Skeletal muscle satellite cell (primary cell): ENCODE measurements around the gene CAND2.
"Not testable (repeated sequence)": the region's sequence is repeated elsewhere in the genome, so short reads cannot be mapped to it uniquely, and the experiment has no call there.

ENCODE experiments used
- H3K27me3 ChIP-seq: 2 replicates; pipeline ENCODE4 v1.7.0; 2013; ENCODE audit warnings: low read length; ENCODE audit not compliant: control insufficient read depth, insufficient read depth
- H3K36me3 ChIP-seq: 2 replicates; pipeline ENCODE4 v1.7.0; 2013; ENCODE audit warnings: mild to moderate bottlenecking, control low read depth, low read length; ENCODE audit not compliant: insufficient read depth
- H3K4me1 ChIP-seq: 2 replicates; pipeline ENCODE4 v1.7.0; 2013; ENCODE audit warnings: low read length; ENCODE audit not compliant: control insufficient read depth, insufficient read depth
- H3K4me2 ChIP-seq: 2 replicates; pipeline ENCODE4 v1.7.0; 2013; ENCODE audit warnings: mild to moderate bottlenecking, low read length
- H3K4me3 ChIP-seq: 2 replicates; pipeline ENCODE4 v1.7.0; 2013; ENCODE audit warnings: low read length
- H3K9ac ChIP-seq: 2 replicates; pipeline ENCODE4 v1.7.0; 2013; ENCODE audit warnings: mild to moderate bottlenecking, low read depth, low read length, moderate library complexity
- H3K9me3 ChIP-seq: replicated peaks from 2 replicates; pipeline ENCODE4 v1.7.0; 2013; ENCODE audit warnings: mild to moderate bottlenecking, control low read depth, low read length

The CAND2 gene

DNA sequence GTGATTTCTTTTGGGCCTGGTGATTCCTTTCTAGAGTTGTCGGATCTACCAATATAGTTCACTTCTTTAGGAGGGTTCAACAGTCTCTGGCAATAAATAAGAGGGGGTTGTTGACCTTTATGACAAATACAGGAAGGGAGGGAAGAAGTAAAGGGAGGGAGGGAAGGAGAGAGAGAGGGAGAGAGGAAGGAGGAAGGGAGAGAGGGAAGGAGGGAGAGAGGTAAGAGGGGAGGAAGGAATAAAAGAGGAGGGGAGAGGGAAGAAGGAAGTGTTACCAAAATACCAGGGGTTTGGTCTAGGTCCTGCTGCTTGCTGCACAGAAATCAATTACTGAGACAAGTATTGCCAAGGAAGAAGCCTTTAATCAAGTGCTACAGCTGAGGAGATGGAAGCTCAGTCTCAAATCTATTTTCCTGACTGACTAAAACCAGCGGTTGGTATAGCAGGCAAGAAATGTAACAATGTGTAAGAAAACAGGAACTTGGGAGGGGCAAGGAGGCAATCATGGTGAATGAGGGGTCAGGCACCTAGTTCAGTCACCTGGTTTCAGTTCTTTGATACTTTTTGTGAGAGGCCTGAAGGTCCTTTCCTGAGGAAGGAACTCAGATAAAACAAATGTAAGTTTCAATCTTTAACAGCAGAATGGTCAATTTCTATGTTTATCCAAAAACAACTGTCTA is 23.3 kb upstream of the CAND2 start:
- no peaks in the 10 kb centered on the region for H3K4me1 ChIP-seq
- no peak overlapping the region for H3K4me2 ChIP-seq
- no peaks in the 10 kb centered on the region for H3K9me3 ChIP-seq

DNA sequence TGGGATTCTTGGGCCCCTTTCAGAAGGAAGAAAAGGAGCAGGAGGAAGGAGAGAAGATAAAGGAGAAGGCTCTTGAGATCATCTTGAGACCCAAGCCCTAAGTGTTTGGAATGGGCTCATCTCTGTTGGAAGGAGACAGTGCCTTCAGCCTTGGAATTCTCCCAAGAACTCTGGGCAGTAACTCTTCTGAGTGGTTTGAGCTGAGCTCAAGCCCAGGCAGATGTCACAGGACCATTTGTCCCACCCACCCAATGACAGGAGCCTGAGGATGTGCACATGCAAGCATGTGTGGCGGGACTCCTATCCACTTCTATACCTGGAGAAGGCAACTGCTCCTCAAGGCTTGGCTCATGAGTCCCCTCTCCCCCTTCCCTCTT is 22.8 kb upstream of the CAND2 start:
- H3K4me2 ChIP-seq: no peak overlapping the region
- H3K4me3 ChIP-seq: no peak overlapping the region
- no peaks in the 10 kb centered on the region for H3K9me3 ChIP-seq
- no peak overlapping the region for H3K9ac ChIP-seq
- peaks cover 38% of the 10 kb centered on the region for H3K27me3 ChIP-seq
- no peaks in the 10 kb centered on the region for H3K4me1 ChIP-seq
- H3K36me3 ChIP-seq: no peaks in the 10 kb centered on the region

More for the DNA sequence above, 23.3 kb upstream of the CAND2 start:
- H3K9ac ChIP-seq: no peak overlapping the region
- no peaks in the 10 kb centered on the region for H3K36me3 ChIP-seq
- no peak overlapping the region for H3K4me3 ChIP-seq
- peaks cover 38% of the 10 kb centered on the region for H3K27me3 ChIP-seq

DNA sequence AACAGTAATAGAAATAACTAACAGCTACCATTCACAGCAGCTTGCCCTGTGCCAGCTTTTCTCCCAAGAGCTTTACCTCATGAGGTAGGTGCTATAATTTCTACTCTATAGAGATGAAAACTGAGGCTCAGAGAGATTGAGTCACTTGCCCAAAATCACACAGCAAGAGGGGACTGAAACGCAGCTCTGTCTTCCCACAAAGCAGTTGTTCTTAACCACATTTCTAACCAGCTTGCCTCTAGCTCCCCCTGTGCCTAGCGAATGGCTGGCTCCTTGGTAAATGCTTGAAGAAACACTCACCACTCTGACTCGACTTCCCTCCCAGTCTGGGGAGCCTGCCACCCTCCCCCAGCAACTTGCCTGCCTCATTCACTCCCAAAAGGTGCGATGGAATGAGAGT is 21.9 kb upstream of the CAND2 start:
- H3K4me3 ChIP-seq: no peak overlapping the region
- H3K27me3 ChIP-seq: peaks cover 38% of the 10 kb centered on the region
- no peaks in the 10 kb centered on the region for H3K36me3 ChIP-seq

DNA sequence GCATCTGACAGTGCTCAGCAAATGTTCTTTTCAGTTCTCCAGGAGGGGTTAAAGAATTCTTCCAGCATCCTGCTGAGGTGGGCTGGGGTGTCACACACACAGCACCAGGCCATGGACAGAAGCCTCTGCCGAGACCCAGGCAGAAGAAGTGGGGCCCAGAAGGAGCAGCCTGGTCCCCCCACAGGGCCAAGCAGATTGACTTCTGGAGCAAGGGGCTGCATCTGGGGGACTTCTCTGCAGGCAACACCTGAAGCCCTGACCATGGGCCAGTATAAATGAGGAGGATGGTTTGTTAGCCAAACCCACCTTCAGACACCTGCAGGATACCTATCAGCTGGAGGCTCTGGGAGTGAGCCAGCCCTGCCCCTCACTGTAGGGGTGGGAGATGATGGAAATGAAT is 21.3 kb upstream of the CAND2 start:
- H3K36me3 ChIP-seq: no peaks in the 10 kb centered on the region

More for the DNA sequence above, 21.9 kb upstream of the CAND2 start:
- no peaks in the 10 kb centered on the region for H3K9me3 ChIP-seq
- H3K4me2 ChIP-seq: no peak overlapping the region
- H3K9ac ChIP-seq: no peak overlapping the region
- H3K4me1 ChIP-seq: no peaks in the 10 kb centered on the region

DNA sequence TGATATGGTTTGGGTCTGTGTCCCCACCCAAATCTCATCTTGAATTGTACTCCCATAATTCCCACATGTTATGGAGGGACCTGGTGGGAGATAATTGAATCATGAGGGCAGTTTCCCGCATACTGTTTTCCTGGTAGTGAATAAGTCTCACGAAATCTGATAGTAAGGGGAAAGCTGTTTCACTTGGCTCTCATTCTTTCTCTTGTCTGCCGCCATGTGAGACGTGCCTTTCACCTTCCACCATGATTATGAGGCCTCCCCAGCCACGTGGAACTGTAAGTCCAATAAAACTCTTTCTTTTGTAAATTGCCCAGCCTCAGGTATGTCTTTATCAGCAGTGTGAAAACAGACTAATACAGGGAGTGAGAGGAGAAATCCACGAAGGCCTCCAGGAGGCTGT is 20.5 kb upstream of the CAND2 start:
- H3K36me3 ChIP-seq, H3K4me2 ChIP-seq, H3K4me1 ChIP-seq, H3K9ac ChIP-seq, H3K4me3 ChIP-seq, H3K9me3 ChIP-seq: not testable (repeated sequence)
- H3K27me3 ChIP-seq: peaks cover 48% of the 10 kb centered on the region

More for the DNA sequence above, 21.3 kb upstream of the CAND2 start:
- Histone ChIP-seq H3K4me3 (no peak overlapping the region), H3K27me3 (peaks cover 40% of the 10 kb centered on the region), H3K4me2 (no peak overlapping the region), H3K4me1 (no peaks in the 10 kb centered on the region), H3K9me3 (no peaks in the 10 kb centered on the region), H3K9ac (no peak overlapping the region)

DNA sequence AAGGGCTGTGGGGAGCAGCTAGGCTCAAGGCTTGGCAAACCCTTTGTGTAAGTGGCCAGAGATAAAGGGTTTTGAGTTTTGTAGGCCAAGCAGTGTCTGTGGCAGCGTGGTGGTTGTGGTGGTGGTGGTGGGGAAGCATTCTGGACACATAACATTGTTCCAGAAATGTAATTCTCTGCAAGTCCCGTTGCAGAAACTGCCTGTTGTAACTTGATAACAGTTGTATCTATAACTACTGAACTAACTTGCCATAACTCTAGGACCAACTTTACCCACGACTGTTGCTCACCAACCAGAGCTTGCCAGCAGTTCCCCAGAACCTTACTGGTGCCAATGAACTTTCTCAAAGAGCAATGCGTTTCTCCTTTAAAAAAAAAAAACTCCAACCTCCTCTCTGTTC is 19.3 kb upstream of the CAND2 start:
- Histone ChIP-seq H3K27me3 (peaks cover 52% of the 10 kb centered on the region), H3K4me1 (no peaks in the 10 kb centered on the region), H3K9me3 (no peaks in the 10 kb centered on the region), H3K9ac (no peak overlapping the region), H3K36me3 (no peaks in the 10 kb centered on the region), H3K4me3 (no peak overlapping the region), H3K4me2 (no peak overlapping the region)

DNA sequence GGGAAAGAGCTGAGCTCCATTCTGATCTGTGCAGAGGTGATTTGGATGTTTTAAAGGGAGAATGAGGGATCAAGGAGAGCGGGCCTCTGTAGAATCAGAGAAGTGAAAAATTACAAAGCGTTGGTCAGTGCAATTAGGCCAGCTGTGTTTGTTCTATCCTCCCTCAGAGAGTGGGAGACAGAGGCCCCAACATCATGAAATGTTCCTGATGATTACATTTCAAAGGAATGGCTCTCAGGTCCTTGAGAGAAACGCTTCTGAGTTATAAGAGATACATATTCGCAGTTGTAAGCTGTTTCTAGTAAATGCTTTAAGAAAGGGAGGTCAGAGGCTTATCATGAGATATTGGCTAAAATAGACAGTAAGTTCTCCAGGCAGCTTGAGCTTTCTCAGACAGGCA is 15.7 kb upstream of the CAND2 start:
- Histone ChIP-seq H3K36me3 (no peaks in the 10 kb centered on the region), H3K4me2 (no peak overlapping the region), H3K9ac (no peak overlapping the region), H3K9me3 (no peaks in the 10 kb centered on the region), H3K4me3 (no peak overlapping the region), H3K4me1 (no peaks in the 10 kb centered on the region), H3K27me3 (peaks cover 46% of the 10 kb centered on the region)

DNA sequence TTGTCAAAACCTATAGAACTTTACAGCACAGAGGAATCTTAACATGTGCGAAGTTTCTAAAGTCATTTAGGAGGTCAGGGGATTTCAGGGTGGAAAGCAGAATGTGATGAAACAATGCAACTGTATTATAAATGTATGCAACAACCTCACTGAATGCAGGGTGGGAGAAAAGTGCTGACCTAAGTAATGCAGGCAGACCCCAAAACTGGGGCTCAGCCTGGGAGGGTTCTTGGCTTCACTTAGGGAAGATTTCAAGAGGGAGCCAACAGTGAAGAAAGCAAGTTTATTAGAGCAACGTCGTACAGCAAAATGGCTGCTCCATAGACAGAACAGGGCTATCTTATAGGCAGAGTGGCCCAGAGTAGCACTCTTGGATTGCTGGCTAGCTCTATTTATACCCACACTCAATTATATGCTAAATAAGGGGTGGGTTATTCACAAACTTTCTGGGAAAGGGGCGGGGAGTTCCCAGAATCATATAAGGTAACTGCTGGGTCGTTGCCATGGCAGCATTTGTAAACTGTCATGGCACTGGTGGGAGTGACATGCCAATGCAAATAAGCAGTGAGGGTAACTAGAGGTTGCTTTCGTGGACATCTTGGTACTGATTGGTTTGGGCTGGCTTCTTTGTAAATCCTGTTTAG is 14.2 kb upstream of the CAND2 start:
- H3K27me3 ChIP-seq: peaks cover 40% of the 10 kb centered on the region
- H3K4me3 ChIP-seq: no peak overlapping the region
- no peak overlapping the region for H3K9ac ChIP-seq
- H3K36me3 ChIP-seq: no peaks in the 10 kb centered on the region
- H3K4me1 ChIP-seq: no peaks in the 10 kb centered on the region
- no peaks in the 10 kb centered on the region for H3K9me3 ChIP-seq
- H3K4me2 ChIP-seq: no peak overlapping the region

DNA sequence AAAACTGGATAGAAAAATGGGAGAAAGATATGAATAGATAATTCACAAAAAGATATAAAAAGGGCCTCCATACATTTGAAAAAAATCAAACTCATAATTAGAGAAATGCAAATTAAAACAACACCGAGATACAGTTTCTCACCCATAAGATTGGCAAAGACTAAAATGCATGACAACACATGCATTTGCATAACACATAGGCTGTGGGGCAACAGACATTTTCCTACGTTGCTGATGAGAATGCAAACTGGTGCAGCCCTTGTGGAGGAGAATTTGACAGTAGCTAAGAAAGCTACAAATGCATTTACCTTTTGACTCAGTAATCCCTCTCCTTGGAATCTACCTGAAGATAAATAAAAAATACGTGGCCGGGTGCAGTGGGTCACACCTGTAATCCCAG is 11.4 kb upstream of the CAND2 start:
- no peaks in the 10 kb centered on the region for H3K36me3 ChIP-seq
- peaks cover 38% of the 10 kb centered on the region for H3K27me3 ChIP-seq
- no peak overlapping the region for H3K4me2 ChIP-seq
- no peaks in the 10 kb centered on the region for H3K4me1 ChIP-seq
- no peak overlapping the region for H3K9ac ChIP-seq
- no peaks in the 10 kb centered on the region for H3K9me3 ChIP-seq
- H3K4me3 ChIP-seq: no peak overlapping the region

DNA sequence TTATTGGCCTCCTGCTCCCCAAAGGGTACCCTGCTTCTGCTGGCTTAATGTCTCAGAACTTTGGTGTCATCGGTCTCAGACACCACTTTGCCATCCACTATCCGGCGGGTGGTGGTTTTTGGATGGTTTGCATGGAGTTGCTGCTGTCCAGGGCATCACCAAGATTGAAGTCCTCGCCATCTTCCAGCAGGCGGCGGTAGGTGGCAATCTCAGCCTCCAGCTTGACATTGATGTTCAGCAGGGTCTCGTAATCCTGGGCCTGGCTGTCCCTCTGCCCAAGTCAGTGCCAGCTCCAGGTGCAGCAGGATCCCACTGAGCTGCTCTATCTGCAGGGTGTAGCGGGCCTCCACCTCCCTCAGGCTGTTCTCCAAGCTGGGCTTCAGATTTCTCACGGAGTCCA is 9.1 kb upstream of the CAND2 start:
- not testable (repeated sequence) for H3K9ac ChIP-seq, H3K4me1 ChIP-seq, H3K9me3 ChIP-seq, H3K4me2 ChIP-seq, H3K36me3 ChIP-seq, H3K4me3 ChIP-seq
- H3K27me3 ChIP-seq: peaks cover 23% of the 10 kb centered on the region

DNA sequence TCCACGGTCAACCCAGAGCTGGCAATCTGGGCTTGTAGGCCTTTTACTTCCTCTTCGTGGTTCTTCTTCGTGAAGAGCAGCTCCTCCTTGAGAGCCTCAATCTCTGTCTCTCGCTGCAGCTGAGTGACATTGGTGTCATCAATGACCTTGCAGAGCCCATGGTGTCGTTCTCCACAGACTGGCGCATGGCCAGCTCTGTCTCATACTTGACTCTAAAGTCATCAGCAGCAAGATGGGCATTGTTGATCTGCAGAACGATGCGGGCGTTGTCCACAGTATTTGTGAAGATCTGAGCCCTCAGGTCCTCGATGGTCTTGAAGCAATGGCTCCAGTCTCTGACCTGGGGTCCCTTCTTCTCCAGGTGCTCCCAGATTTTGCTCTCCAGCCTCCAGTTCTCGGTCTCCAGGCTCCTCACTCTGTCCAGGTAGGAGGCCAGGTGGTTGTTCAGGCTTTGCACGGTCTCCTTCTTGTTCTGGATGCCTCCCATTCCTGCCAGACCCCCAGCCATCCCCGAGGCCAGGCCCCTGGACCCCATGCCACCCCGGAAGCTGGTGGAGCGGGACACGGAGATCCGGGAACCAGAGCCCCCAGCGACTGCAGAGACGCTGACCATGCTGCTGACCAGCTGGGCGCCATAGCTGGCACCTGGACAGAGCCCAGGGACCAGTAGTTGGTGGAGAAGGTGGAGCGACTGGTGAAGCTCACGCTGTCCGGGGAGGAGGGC is 8.4 kb upstream of the CAND2 start:
- not testable (repeated sequence) for H3K36me3 ChIP-seq, H3K4me3 ChIP-seq, H3K4me2 ChIP-seq, H3K9ac ChIP-seq, H3K9me3 ChIP-seq, H3K4me1 ChIP-seq
- peaks cover 16% of the 10 kb centered on the region for H3K27me3 ChIP-seq

DNA sequence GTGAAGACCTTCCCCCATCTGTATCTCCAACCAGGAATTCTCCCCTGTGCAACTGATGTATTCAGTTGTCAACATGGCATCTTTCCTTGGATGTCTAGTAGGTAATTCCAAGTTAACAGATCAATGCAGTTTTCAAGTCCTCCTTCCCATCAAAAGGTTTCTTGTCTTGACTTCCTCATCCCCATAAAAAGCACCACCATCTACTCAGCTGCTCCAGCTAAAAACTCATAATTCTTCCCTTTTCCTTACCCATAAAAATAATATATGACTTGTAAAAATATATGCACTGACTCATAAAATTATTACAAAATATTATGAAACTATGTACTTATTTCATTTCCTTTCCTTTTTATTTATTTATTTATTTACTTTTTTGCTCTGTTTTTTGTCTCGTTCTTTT is 5.0 kb upstream of the CAND2 start:
- H3K9ac ChIP-seq: no peak overlapping the region
- H3K4me2 ChIP-seq: no peak overlapping the region
- H3K4me1 ChIP-seq: peaks cover 14% of the 10 kb centered on the region
- no peak overlapping the region for H3K4me3 ChIP-seq
- H3K27me3 ChIP-seq: peaks cover 10% of the 10 kb centered on the region
- no peaks in the 10 kb centered on the region for H3K36me3 ChIP-seq
- no peaks in the 10 kb centered on the region for H3K9me3 ChIP-seq
